Mucosa of stomach (tissue), 1 donor: Measurements from ENCODE around the gene RBM41.
A peak's percentile ranks its signal among the peaks of the same experiment; 100 is the strongest.
"Not testable (repeated sequence)": the region's sequence is repeated elsewhere in the genome, so short reads cannot be mapped to it uniquely, and the experiment has no call there.

Experiments used
- H3K27me3 ChIP-seq: one replicate; pipeline ENCODE4 v1.7.0; 2013; ENCODE audit warnings: mild to moderate bottlenecking, low read length; ENCODE audit not compliant: control insufficient read depth, insufficient read depth
- H3K36me3 ChIP-seq: one replicate; pipeline ENCODE4 v1.7.0; 2013; ENCODE audit warnings: low read length; ENCODE audit not compliant: control insufficient read depth, insufficient read depth
- H3K4me1 ChIP-seq: one replicate; pipeline ENCODE4 v1.7.0; 2013; ENCODE audit warnings: mild to moderate bottlenecking, low read length; ENCODE audit not compliant: control insufficient read depth, insufficient read depth
- H3K4me3 ChIP-seq: one replicate; pipeline ENCODE4 v1.7.0; 2013; ENCODE audit warnings: low read length
- H3K9ac ChIP-seq: one replicate; pipeline ENCODE4 v1.7.0; 2013; ENCODE audit warnings: mild to moderate bottlenecking, low read length, moderate library complexity
- H3K9me3 ChIP-seq: one replicate; pipeline ENCODE4 v1.7.0; 2013; ENCODE audit warnings: mild to moderate bottlenecking, low read length, moderate library complexity; ENCODE audit not compliant: control insufficient read depth
- donor health status: Pancreatic carcinoma.

RBM41 gene

GRCh38 chrX:107119283-107119682 is 661 bp upstream of the RBM41 start:
- Histone ChIP-seq H3K4me3 (peak overlapping the region; percentile 31), H3K36me3 (no peaks in the 10 kb centered on the region), H3K4me1 (no peaks in the 10 kb centered on the region), H3K9ac (no peak overlapping the region), H3K9me3 (no peaks in the 10 kb centered on the region), H3K27me3 (no peaks in the 10 kb centered on the region)

GRCh38 chrX:107117993-107118321 is 665 bp downstream of the RBM41 start:
- H3K9ac ChIP-seq = peak overlapping the region; percentile 77
- H3K36me3 ChIP-seq = no peaks in the 10 kb centered on the region
- no peaks in the 10 kb centered on the region for H3K9me3 ChIP-seq
- H3K4me3 ChIP-seq = peak overlapping the region; percentile 56
- H3K27me3 ChIP-seq = no peaks in the 10 kb centered on the region
- H3K4me1 ChIP-seq = no peaks in the 10 kb centered on the region

DNA sequence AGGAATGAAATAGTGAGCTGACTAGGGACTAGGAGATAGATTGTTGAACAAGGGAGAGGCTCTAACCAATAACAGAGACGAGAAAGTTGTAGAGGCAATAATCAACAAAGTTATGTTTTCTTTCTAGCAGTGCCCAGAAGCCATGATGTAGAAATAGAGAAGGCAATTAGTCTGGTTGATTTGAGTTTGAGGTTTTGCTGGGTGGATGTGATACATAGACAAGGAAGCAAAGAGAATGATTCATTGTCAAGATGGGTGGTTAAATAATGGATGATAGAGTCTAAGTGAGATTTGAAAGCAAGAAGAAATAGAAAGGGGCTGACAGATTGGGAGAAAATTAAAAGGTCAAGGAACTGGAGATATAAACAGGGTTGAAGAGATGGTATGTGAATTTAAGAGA is 11.2 kb downstream of the RBM41 start:
- no peaks in the 10 kb centered on the region for H3K27me3 ChIP-seq
- no peaks in the 10 kb centered on the region for H3K4me1 ChIP-seq
- no peaks in the 10 kb centered on the region for H3K9me3 ChIP-seq

GRCh38 chrX:107102980-107103379 is 15.6 kb downstream of the RBM41 start:
- no peaks in the 10 kb centered on the region for H3K36me3 ChIP-seq
- no peaks in the 10 kb centered on the region for H3K4me1 ChIP-seq
- no peaks in the 10 kb centered on the region for H3K27me3 ChIP-seq
- no peak overlapping the region for H3K9ac ChIP-seq
- no peaks in the 10 kb centered on the region for H3K9me3 ChIP-seq
- no peak overlapping the region for H3K4me3 ChIP-seq

More for the DNA sequence above, 11.2 kb downstream of the RBM41 start:
- Histone ChIP-seq H3K4me3 (no peak overlapping the region), H3K36me3 (no peaks in the 10 kb centered on the region), H3K9ac (no peak overlapping the region)

- H3K27me3 ChIP-seq = no peaks in the 10 kb centered on the region
These were observed 42.5 kb downstream of the RBM41 start for GRCh38 chrX:107076158-107076557.

GRCh38 chrX:107057731-107058130 is 60.9 kb downstream of the RBM41 start:
- not testable (repeated sequence) for H3K9ac ChIP-seq, H3K27me3 ChIP-seq, H3K36me3 ChIP-seq, H3K4me3 ChIP-seq, H3K9me3 ChIP-seq, H3K4me1 ChIP-seq

More at GRCh38 chrX:107076158-107076557, 42.5 kb downstream of the RBM41 start:
- H3K36me3 ChIP-seq = no peaks in the 10 kb centered on the region
- H3K4me3 ChIP-seq = no peak overlapping the region
- no peaks in the 10 kb centered on the region for H3K9me3 ChIP-seq
- no peak overlapping the region for H3K9ac ChIP-seq
- no peaks in the 10 kb centered on the region for H3K4me1 ChIP-seq

DNA sequence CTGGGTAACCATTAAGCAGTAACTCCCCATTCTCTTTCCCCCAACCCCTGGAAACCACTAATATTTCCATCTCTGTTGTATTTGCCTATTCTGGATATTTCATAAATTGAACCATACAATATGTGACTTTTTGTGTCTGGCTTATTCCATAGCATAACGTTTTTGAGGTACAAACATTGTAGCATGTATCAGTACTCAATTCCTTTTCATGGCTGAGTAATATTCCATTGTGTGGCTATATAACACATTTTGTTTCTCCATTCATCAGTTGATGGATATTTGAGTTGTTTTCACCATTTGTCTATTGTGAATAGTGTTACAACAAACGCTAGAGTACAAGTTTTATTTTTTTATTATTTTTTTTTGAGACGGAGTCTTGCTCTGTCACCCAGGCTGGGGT is 63.6 kb downstream of the RBM41 start:
- no peak overlapping the region for H3K4me3 ChIP-seq
- H3K4me1 ChIP-seq = no peaks in the 10 kb centered on the region
- no peaks in the 10 kb centered on the region for H3K27me3 ChIP-seq
- H3K9me3 ChIP-seq = no peaks in the 10 kb centered on the region
- no peak overlapping the region for H3K9ac ChIP-seq
- H3K36me3 ChIP-seq = no peaks in the 10 kb centered on the region

DNA sequence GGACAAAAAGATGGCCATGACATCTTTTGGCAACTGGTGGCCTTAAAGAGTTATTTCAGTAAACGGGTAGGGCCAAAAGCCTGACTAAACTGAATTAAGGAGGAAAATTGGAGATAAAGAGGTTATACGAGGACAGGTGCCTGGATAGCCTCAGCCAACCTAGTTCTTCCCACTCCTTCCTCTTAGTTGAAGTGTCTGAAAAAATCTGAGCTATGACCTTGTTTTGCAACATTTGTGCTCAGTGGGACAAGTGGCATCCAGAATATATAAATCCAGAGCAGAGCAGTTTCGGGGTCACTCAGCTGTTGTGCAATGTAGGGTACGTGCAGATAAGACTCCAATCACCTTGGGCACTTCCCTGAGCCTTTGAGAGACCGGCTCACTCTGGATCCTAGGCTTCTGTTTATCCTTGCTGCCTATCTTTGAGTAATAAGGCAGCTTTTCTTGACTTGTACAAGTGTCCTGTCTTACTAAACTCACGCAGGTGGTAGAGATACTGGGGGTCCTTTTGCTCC is 68.4 kb downstream of the RBM41 start:
- H3K9ac ChIP-seq = no peak overlapping the region
- no peaks in the 10 kb centered on the region for H3K27me3 ChIP-seq
- no peaks in the 10 kb centered on the region for H3K36me3 ChIP-seq
- no peaks in the 10 kb centered on the region for H3K4me1 ChIP-seq
- H3K4me3 ChIP-seq = no peak overlapping the region
- H3K9me3 ChIP-seq = no peaks in the 10 kb centered on the region

DNA sequence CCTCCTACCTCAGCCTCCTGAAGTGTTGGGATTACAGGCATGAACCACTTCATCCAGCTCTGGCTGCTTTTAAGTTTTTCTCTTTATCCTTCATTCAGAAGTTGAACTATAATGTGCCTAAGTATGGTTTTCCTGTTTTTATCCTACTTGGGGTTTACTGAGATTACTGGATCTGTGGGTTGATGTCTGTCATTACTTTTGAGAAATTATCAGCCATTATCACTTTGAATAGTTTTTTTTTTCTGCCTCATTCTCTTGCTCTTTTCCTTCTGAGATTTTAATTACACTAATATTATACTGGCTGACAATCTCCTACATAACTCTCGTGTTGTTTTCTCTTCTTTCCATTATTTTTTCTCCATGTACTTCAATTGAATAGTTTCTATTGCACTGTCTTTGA is 71.0 kb downstream of the RBM41 start:
- Histone ChIP-seq H3K4me3 (no peak overlapping the region), H3K9ac (no peak overlapping the region), H3K36me3 (no peaks in the 10 kb centered on the region), H3K27me3 (no peaks in the 10 kb centered on the region), H3K4me1 (no peaks in the 10 kb centered on the region), H3K9me3 (no peaks in the 10 kb centered on the region)

GRCh38 chrX:107029752-107030151 is 88.9 kb downstream of the RBM41 start:
- H3K27me3 ChIP-seq = no peaks in the 10 kb centered on the region
- H3K36me3 ChIP-seq = no peaks in the 10 kb centered on the region
- H3K9me3 ChIP-seq = no peaks in the 10 kb centered on the region
- no peak overlapping the region for H3K4me3 ChIP-seq
- H3K9ac ChIP-seq = no peak overlapping the region
- H3K4me1 ChIP-seq = no peaks in the 10 kb centered on the region

DNA sequence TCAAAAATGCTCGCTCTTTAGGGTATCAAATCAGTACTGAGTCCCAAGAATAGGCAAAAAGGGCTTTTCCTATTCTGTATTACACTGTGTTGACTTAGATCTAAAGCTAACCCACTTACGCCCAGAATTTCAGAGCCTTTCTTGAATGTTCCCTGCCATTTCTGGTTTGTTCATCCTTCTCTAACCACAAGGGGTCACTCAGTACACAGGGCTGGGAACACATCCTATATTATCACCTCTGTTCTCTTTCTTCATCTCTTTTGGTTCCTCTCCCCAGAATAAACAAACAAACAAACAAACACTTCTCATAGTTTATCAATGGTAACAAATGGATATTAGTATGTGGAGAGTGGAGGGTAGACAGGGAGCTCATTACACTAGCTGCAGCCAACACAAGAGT is 93.1 kb downstream of the RBM41 start:
- Histone ChIP-seq H3K4me1 (no peaks in the 10 kb centered on the region), H3K27me3 (no peaks in the 10 kb centered on the region), H3K9ac (no peak overlapping the region), H3K36me3 (no peaks in the 10 kb centered on the region), H3K4me3 (no peak overlapping the region), H3K9me3 (no peaks in the 10 kb centered on the region)

DNA sequence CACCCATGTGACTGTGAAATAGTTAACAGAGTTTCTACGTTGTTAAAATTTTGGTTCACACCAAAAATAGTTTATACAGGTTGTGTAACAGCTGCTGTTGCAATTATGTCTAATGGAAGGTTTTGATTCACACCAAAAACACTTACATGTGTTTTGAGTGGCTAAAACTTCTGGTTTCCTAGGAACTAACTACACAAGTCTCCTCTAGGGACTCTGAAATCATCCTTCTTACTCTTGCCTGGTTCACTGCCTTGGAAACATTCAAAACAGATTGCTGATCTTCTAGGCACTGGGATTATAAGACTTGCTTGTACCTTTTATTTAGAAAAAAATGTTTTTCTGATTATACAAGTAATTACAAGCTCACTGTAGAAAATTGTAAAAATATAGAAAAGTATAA is 103.7 kb downstream of the RBM41 start:
- Histone ChIP-seq H3K4me3 (no peak overlapping the region), H3K9ac (no peak overlapping the region), H3K4me1 (no peaks in the 10 kb centered on the region), H3K36me3 (no peaks in the 10 kb centered on the region), H3K9me3 (no peaks in the 10 kb centered on the region), H3K27me3 (no peaks in the 10 kb centered on the region)
